ENCODE data around the gene MFAP4.

GRCh38 chr17:19388791-19389785 is 2.1 kb upstream of the MFAP4 start:
- no peak for TF ChIP-seq CTCF (IDR thresholded peaks at IDR 0.05)
- TF ChIP-seq EZH2 (IDR thresholded peaks at IDR 0.05; ENCODE audit: borderline replicate concordance, insufficient read depth, low read depth, low read length, poor library complexity, severe bottlenecking), result no peak
